SU-DHL-6 (cell line): ENCODE measurements around the gene PRKD1.

ENCODE experiments used
- CTCF ChIP-seq: fragments of 200-600 bp; sonication (generic); IDR thresholded peaks from one replicate; pipeline ENCODE4 v1.5.1; 2017; ENCODE audit warnings: antibody characterized with exemption, mild to moderate bottlenecking, low read length, moderate library complexity; ENCODE audit not compliant: insufficient read depth, poor library complexity, severe bottlenecking
- EZH2phosphoT487 ChIP-seq: fragments of 200-600 bp; sonication (generic), shearing (Covaris generic); conservative IDR thresholded peaks from 2 replicates; pipeline ENCODE4 v1.6.1; 2018; ENCODE audit warnings: mild to moderate bottlenecking, antibody characterized with exemption, low read length, moderate library complexity, mixed read lengths

GRCh38 chr14:29648045-29648444, 279.6 kb downstream of the PRKD1 start:
- TF ChIP-seq EZH2phosphoT487 = no peak
- no peak for TF ChIP-seq CTCF
